ENCODE measurements around the gene CDC25B. TPM values are rescaled to one million over a fixed set of nuclear protein-coding genes. Genes with fewer than 3 reads are reported as not detected.

The CDC25B gene
- total and polyA plus RNA-seq, 2 donors (not counting 3 experiments of a cell fraction or from before 2014, with no cell fraction given) = 46.7 to 76.5 TPM

GRCh38 chr20:3755814-3756480 is 40.2 kb upstream of the CDC25B start:
- Histone ChIP-seq H3K27ac (ENCODE audit: insufficient read depth, low read depth, low read length) (no peak overlapping the region), H3K36me3 (ENCODE audit: control insufficient read depth in 2 of 2, extremely low read depth in 1 of 2, insufficient read depth in 2 of 2, low read length in 2 of 2) (peaks cover 0 to 9% of the 10 kb centered on the region in 2 experiments), H3K4me3 (replicated peaks in 1 of 3; ENCODE audit: insufficient read depth in 1 of 3, low read depth in 1 of 3, low read length in 3 of 3) (no peak overlapping the region), H3K27me3 (ENCODE audit: control insufficient read depth in 2 of 2, insufficient read depth in 2 of 2, low read length in 2 of 2) (no peaks in the 10 kb centered on the region), H2AFZ (ENCODE audit: low read depth, low read length) (no peak overlapping the region), H3K9ac (replicated peaks; ENCODE audit: extremely low read depth, insufficient read depth, low read length) (no peak overlapping the region), H3K9me1 (replicated peaks; ENCODE audit: control insufficient read depth, extremely low read depth, insufficient read depth, low read length) (no peaks in the 10 kb centered on the region), H3K4me1 (ENCODE audit: control insufficient read depth, extremely low read depth, insufficient read depth, low read length) (no peaks in the 10 kb centered on the region), H4K20me1 (replicated peaks; ENCODE audit: control insufficient read depth, extremely low read depth, insufficient read depth, low read length) (no peaks in the 10 kb centered on the region), H3K4me2 (ENCODE audit: insufficient read depth, low read length) (no peak overlapping the region), H3K79me2 (ENCODE audit: control insufficient read depth, insufficient read depth, low read length) (no peaks in the 10 kb centered on the region), H3K9me3 (replicated peaks; ENCODE audit: control insufficient read depth, insufficient read depth, low read length) (no peaks in the 10 kb centered on the region)
- no peak for DNase-seq (ENCODE audit: low read depth, low spot score)
- intact Hi-C loops (cut with micrococcal nuclease) (no loop called here), dilution Hi-C loops (cut with MboI; ENCODE audit: extremely low pct_ligation_motif_present, low sequenced_read_pairs) (no loop called here)
- ChIA-PET POLR2A (no interaction called here), CTCF (interaction anchor here (0.6 to 5.7 kb wide), 7 partner anchors 10 to 765 kb away, joined by 4 to 76 read pairs (median 6); partner anchors contain the start of genes ADISSP and SPEF1)
- no peak for TF ChIP-seq MYC (IDR thresholded peaks at IDR 0.05; ENCODE audit: low read depth, low read length)
- no peak for TF ChIP-seq JUN (IDR thresholded peaks at IDR 0.05; ENCODE audit: borderline replicate concordance, insufficient read depth, insufficient read length, low read depth)
- TF ChIP-seq POLR2A (IDR thresholded peaks at IDR 0.05; ENCODE audit: low read depth, low read length) = no peak
- TF ChIP-seq GATA2 (IDR thresholded peaks at IDR 0.05; ENCODE audit: insufficient read depth, insufficient read length, low read depth, low read length) = no peak
- TF ChIP-seq EZH2 (IDR thresholded peaks at IDR 0.05; ENCODE audit: borderline replicate concordance, low read depth, low read length, severe bottlenecking) = no peak
- TF ChIP-seq, protein P1, sequence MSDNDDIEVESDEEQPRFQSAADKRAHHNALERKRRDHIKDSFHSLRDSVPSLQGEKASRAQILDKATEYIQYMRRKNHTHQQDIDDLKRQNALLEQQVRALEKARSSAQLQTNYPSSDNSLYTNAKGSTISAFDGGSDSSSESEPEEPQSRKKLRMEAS (IDR thresholded peaks at IDR 0.05; ENCODE audit: insufficient read depth, insufficient read length) = no peak
- TF ChIP-seq, protein P2, sequence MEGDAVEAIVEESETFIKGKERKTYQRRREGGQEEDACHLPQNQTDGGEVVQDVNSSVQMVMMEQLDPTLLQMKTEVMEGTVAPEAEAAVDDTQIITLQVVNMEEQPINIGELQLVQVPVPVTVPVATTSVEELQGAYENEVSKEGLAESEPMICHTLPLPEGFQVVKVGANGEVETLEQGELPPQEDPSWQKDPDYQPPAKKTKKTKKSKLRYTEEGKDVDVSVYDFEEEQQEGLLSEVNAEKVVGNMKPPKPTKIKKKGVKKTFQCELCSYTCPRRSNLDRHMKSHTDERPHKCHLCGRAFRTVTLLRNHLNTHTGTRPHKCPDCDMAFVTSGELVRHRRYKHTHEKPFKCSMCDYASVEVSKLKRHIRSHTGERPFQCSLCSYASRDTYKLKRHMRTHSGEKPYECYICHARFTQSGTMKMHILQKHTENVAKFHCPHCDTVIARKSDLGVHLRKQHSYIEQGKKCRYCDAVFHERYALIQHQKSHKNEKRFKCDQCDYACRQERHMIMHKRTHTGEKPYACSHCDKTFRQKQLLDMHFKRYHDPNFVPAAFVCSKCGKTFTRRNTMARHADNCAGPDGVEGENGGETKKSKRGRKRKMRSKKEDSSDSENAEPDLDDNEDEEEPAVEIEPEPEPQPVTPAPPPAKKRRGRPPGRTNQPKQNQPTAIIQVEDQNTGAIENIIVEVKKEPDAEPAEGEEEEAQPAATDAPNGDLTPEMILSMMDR (IDR thresholded peaks at IDR 0.05; ENCODE audit: extremely low read depth in 1 of 2, insufficient read depth in 1 of 2, low read depth in 1 of 2, low read length in 2 of 2) = no peak
- TF ChIP-seq POLR2AphosphoS5 (IDR thresholded peaks at IDR 0.05; ENCODE audit: insufficient read depth, low read depth, low read length) = no peak
- TF ChIP-seq FOS (IDR thresholded peaks at IDR 0.05; ENCODE audit: borderline replicate concordance, insufficient read depth, low read length) = no peak
- no TSS peak for BruUV-seq (replicated peaks)
- FAIRE-seq = no peak
